Gastroesophageal sphincter (tissue), 3 donors: ENCODE results near the gene RNU1-4.
"Not testable (repeated sequence)": the region's sequence is repeated elsewhere in the genome, so short reads cannot be mapped to it uniquely, and the experiment has no call there.

Experiments
- EP300 ChIP-seq: sonication (generic); formaldehyde crosslinking; IDR thresholded peaks from one replicate; pipeline ENCODE4 v1.6.1; 2017; ENCODE audit warnings: antibody characterized with exemption, mild to moderate bottlenecking
- POLR2AphosphoS5 ChIP-seq: sonication (generic); formaldehyde crosslinking; IDR thresholded peaks from one replicate; pipeline ENCODE4 v1.6.1; 2017; ENCODE audit warnings: antibody characterized with exemption
- TF ChIP-seq, protein P1 (sequence below), 4 experiments: fragments of 200-600 bp in 2 of 4; fragments of 450-650 bp in 2 of 4; sonication (generic) in 1 of 4; IDR thresholded peaks; one replicate each; pipeline ENCODE4 v1.5.1; 2017 to 2019; ENCODE audit warnings: antibody characterized with exemption in 4 of 4, mild to moderate bottlenecking in 2 of 4, moderate library complexity in 2 of 4

- TF ChIP-seq, protein P1, sequence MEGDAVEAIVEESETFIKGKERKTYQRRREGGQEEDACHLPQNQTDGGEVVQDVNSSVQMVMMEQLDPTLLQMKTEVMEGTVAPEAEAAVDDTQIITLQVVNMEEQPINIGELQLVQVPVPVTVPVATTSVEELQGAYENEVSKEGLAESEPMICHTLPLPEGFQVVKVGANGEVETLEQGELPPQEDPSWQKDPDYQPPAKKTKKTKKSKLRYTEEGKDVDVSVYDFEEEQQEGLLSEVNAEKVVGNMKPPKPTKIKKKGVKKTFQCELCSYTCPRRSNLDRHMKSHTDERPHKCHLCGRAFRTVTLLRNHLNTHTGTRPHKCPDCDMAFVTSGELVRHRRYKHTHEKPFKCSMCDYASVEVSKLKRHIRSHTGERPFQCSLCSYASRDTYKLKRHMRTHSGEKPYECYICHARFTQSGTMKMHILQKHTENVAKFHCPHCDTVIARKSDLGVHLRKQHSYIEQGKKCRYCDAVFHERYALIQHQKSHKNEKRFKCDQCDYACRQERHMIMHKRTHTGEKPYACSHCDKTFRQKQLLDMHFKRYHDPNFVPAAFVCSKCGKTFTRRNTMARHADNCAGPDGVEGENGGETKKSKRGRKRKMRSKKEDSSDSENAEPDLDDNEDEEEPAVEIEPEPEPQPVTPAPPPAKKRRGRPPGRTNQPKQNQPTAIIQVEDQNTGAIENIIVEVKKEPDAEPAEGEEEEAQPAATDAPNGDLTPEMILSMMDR (IDR thresholded peaks at IDR 0.05), result not testable (repeated sequence)
- not testable (repeated sequence) for TF ChIP-seq EP300, POLR2AphosphoS5
Measured at GRCh38 chr1:16759650-16760455, 19.5 kb downstream of the RNU1-4 start.
